ENCODE results near the gene FADS1.

The FADS1 gene

DNA sequence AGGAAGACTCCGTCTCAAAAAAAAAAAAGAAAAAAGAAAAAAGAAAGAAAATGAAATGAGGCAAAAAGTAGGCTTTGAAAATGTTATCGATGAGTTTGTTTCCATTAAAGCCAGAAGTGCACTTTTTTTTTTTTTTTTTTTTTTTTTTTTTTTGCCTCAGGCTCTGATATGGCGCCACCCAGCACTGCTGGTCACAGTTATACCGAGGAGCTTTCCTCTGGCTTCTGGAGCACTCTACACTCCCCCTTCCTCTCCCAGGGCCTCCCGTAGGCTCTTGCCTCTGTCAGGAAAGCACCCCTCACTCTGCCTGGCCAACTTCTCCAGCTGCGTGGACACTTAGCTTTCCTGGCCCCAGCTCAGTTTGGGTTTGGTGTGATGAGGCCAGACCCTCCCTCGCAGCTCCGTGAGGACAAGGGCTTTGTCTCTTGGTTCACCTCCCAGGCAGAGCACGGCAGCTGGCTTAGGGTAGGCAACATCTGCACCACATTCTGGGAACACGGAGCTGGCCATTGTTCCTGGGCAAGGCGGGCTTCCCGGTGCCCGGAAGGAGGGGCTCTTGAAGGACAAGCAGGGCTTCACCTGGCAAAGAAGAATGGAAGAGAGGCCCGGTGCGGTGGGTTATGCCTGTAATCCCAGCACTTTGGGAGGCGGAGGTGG lies 28.2 kb upstream of the FADS1 start:
- no peak for DNase-seq

GRCh38 chr11:61842528-61842820 lies 25.7 kb upstream of the FADS1 start:
- no peak for DNase-seq

DNA sequence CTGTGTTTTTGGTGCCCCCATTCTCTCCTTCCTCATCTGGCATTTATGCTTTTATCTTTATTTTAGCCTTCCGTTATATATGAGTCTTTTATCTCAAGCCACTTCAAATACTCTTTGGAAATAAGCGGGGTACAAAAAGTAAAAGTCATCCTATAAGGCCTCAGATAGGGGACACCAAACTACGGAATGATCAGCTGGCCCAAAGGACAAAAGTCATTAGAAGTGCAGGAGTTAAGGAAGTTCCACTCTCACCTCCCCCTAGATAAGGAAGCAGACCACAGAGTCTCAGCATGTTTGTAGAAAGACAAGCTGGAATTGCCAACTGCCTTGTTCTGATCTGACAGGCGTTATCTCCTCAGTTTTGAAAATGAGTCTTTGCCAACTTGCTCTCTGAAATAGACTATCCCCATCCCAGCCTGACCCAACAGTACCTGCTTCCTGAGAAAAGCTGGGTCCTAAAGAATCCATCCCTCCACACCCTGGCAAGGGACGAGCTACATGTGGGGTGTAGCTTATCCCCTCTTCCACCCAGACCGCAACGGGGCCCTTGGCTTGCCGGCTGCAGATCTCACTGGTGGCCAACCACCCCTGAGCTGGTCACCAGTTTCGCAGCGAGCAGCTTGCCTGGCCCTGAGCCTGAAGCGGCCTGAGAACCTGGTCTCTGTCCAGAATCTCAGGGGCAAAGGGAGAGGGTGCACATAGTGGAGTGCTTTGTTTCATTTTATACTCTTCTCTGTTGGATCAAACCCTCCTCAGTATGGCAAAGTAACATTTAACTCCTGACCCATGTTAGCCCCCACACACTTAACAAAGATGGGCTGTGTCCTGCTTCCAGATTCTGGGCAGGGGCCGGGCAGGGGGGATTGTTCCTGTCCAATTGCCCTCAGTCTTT lies 25.1 kb upstream of the FADS1 start:
- DNase-seq: no peak

- no peak for DNase-seq
Measured at GRCh38 chr11:61840371-61840770, 23.6 kb upstream of the FADS1 start.

GRCh38 chr11:61839742-61840141 lies 22.9 kb upstream of the FADS1 start:
- DNase-seq: no peak

DNA sequence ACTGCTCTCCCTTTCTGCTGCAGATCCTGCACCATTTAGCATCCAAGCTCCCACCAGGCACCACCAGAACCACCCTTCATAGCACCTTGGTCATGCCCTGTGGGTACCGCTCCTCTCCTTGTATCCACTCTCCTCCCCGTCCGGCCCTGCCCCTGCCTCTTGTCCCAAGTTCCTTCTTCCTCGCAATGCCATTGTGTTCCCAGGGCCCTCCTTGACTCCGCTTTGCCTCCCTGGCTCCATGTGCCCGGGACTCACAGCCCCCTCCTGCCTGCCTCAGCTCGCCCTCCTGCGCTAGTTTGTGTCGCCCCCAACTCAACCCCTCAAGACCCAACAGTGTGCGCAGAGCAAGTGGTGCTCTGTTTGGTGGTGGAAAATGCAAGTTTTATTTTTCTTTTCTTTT lies 22.1 kb upstream of the FADS1 start:
- no peak for DNase-seq

GRCh38 chr11:61838501-61838900 lies 21.7 kb upstream of the FADS1 start:
- no peak for DNase-seq

- DNase-seq: no peak
Measured at GRCh38 chr11:61837411-61838005, 20.7 kb upstream of the FADS1 start.

GRCh38 chr11:61836193-61836592 lies 19.4 kb upstream of the FADS1 start:
- no peak for DNase-seq

DNA sequence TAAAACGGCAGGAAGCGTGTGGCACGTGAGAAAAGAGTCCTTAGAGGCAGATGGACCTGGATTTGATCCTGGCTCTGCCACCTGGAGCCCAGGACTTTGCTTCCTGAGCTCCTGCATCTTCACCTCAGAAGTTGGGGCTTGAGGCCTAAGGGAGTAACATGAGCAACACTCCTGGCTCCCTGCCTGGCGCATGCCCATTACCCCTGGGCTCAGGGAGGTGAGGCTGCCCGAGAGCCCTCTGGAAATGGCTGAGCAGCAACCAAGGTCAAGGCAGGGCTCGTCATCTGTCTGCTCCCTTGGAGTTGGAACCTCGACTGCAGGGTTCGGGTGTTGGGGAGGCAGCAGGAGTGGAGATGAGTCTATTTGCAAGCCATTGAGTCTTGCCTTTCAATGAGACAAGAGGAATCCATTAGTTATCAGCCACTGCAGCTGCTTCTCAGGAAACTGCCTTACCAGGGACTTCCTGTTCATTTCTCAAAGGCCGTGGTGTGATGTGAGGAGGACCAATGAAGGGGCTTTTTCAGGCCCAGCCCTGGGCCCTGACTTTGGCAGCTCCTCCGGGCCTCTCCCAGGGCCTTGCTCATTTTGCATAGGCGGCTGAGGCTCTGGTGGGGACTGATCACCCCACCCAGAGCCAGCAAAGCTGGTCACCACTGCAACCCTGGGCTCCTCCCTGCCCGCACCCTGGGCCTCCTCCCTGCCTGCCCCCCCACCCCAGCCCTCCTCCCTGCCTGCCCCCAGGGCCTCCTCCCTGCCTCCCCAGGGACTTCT lies 17.7 kb upstream of the FADS1 start:
- DNase-seq: peak; percentile 52

DNA sequence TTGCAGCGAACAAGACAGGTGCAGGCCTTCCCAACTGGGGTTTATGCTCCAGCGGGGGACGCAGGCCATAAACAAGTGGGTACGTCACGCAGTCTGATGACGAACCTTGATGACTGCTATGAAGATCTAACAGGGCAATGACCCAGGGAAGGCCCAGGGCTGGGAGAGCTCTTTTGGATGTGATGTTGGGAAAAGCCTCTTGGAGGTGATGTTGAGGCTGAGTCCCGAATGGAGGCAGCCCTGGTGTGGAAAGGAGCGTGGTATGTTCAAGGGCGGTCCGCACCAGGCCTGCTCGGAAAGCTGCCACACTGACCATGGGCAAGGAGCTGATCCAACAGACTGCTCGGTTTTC lies 17.1 kb upstream of the FADS1 start:
- no peak for DNase-seq

DNA sequence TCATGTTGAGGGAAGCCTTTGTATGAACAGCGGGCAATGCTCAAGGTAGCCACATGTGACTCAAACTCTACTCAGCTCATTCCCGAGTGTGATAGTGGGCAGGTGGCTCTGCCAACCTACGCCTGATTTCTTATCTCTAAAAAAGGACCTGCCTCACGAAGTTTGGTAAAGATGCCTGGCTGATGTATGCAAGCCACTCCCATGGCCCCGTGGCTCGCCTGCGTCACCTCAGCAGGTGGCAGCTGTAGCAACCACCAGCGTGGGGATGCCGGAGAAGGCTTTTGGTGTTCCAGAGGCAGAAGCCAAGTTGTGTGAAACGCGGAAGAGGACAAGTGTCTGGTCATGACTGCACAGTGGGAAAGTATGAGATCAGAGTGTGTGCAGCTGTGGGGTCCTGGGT lies 16.7 kb upstream of the FADS1 start:
- DNase-seq: no peak

GRCh38 chr11:61832754-61833153 lies 16.0 kb upstream of the FADS1 start:
- DNase-seq: no peak

DNA sequence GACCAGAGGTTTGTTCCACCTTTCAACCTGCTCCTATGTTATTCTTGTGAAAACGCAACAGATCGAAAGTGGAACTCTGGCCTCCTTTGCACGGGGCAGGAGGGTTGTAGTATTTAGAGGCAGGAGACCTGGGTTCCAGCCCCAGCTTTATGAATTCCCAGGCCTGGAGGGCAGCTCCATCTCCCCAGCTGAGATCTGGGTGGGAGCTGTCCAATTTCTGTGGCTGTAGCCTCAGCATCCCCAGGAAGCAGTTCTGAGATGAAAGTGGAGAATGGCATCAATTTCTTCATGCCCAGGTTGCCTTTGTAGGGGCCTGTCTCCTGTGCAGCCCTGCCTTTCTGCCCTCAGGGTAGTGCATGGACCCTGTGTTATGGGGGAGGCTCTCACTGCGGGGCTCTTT lies 15.4 kb upstream of the FADS1 start:
- DNase-seq: no peak

DNA sequence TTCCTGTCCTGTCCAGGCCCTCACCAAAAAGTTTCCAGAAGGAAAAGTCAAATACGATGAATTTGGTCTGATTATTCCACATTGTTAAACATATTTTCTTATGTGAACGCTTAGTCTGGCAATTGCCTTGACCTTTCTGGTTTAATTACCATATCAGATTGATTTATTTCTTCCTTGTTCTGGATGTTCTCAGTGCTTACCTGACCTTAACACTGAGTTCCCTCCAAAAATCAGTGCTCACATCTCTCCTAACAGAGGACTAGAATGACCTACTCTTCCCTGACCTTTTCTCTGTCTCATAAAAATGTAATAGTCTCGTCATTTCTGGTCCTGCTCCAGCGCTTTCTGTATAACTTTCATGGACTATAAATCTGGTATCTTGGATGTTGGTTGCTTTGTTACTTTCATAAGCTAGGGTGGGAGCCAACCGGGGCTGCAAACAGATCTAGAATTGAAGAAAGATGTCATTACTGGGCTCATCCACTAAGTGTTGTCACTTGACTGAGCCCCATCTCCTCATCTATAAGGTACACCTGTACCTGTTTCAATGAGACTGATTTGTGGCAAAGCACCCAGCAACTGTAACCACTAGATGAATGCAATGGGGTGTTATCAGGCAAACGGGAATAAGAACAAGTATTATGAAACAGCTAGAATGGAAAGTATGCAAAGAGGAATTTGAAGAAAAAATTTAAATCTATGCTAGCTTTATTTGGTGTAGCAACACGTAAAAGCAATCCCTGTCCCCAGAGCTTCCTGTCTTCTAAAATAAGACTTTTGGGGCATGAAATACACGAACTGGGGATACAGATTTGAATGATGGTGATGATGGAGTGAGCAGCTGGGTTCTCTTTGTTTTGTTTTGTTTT lies 13.7 kb upstream of the FADS1 start:
- DNase-seq: no peak

- DNase-seq: no peak
Measured at GRCh38 chr11:61829806-61830205, 13.0 kb upstream of the FADS1 start.

DNA sequence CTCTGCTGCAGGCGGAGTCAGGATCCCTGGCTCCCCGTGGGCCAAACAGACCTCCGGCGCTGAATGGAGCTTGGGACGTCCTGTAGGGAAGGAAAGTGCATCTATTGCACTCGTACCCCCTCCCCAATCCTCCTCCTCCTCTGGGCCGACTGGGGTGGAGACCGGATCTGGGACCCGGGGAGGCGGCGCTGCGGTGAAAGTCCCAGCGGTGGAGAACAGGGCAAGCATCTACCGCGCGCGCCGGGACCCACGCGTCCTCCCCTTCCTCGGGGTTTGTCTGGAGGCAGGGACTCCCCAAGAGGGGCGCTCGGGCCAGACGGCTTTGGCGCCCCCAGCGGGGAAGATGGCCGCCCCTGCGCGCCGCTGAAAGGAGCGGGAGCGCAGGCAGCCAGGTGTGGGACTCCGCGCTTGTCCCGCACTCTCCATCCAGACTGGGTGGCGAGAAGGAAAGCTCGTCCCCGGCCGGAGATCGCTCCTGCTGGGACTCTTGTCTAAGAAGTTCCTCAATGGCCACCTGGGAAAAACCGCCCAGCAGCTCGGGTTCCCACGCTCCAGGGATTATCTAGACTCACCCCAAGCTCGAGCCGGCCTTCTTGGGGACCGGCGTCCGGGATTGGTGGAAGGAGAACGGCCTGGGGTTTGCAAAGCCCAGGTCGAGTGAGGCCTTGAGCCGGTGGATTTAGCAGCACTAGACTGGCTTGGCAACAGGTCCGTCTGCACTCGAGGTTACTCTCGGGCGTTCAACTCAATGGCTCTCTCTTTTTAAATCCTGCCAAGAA lies 12.0 kb upstream of the FADS1 start:
- peak; percentile 81 for DNase-seq

GRCh38 chr11:61828379-61828628 lies 11.5 kb upstream of the FADS1 start:
- DNase-seq: no peak

DNA sequence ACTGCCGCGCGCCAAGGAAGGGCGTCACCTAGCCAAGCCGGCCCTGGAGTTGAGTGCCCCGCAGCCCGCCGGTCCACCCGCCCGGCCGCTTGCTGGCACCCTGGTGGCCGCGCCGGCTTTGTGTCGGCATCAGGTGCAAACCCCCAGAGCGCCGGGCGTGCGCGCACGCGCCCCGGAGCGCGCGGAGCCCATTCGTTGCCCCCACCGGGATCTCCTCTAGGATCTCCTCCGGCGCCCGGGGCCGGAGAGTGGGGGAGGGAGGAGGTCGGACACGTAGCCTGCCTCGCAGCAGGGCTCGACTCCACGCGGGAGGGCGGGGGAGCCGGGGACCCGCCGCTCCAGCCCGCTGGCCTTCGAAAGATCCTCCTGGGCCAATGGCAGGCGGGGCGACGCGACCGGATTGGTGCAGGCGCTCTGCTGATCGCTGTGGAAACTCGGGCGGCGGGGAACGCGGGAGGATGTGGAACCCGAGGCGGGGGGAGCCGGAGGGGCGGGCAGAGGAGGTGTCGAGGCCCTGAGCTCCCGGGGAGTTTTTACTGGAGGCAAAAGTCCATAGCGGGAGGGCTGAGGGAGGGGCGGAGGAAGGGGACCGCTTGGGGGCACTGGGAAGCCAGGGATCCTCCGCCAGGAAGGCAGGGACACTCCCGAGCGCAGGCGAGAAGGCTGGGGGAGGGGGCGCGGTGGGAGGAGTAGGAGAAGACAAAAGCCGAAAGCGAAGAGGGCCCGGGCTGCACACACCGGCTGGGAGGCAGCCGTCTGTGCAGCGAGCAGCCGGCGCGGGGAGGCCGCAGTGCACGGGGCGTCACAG lies 11.0 kb upstream of the FADS1 start, which contains the start of gene FADS2:
Gene FADS2 (plus strand): TSS at position 730 of the 808 bp plus-strand sequence. CDS start 91 bp downstream, outside the sequence.
- DNase-seq: peak; percentile 98

GRCh38 chr11:61826930-61827570 lies 10.2 kb upstream of the FADS1 start:
- DNase-seq: peak; percentile 91

All from eye (tissue), 1 donor.